GM12878 (cell line): Measurements from ENCODE around the gene LRCH3. TPM values are rescaled to one million over a fixed set of nuclear protein-coding genes. Genes with fewer than 3 reads are reported as not detected.

Source experiments
- ATAC-seq: fragments of 200-7000 bp; cut with Tn5 transposase; 3 replicates; pipeline ENCODE4 v1.9.1; 2020; ENCODE audit warnings: mild to moderate bottlenecking, moderate library complexity
- BruUV-seq: library from RNA; stranded (reverse); fragments of 400-500 nt; replicated peaks from 2 replicates; lab custom pipeline; 2021; lab: Mats Ljungman, UMichigan
- CTCF ChIA-PET: fragments of 300-600 bp; sonication (Branson Sonifier 250); formaldehyde crosslinking; extraction: SDS; loops from one replicate; lab custom pipeline; 2021; ENCODE audit warnings: inconsistent platforms; lab: Yijun Ruan, JAX
- POLR2A ChIA-PET: fragments of 350-600 bp; formaldehyde crosslinking; extraction: SDS; loops from one replicate; lab custom pipeline; 2021; ENCODE audit warnings: inconsistent platforms; lab: Charles Lee
- RAD21 ChIA-PET: fragments of 300-600 bp; sonication (Branson Sonifier 250); formaldehyde crosslinking; loops from one replicate; lab custom pipeline; 2023; ENCODE audit warnings: antibody characterized with exemption; ENCODE audit not compliant: unreplicated experiment; lab: Charles Lee
- SMC1A ChIA-PET: fragments of 300-600 bp; sonication (Branson Sonifier 250); formaldehyde crosslinking; loops from one replicate; lab custom pipeline; 2023; ENCODE audit not compliant: unreplicated experiment, uncharacterized antibody; lab: Charles Lee
- DNase-seq: peaks from one replicate; pipeline ENCODE4 v3.0.0-alpha.2; 2011; ENCODE audit warnings: low read depth, low spot score
- FAIRE-seq: peaks from 3 replicates; lab custom pipeline; 2011; peaks lifted over from hg19 to GRCh38; lab: Jason Lieb, UNC
- H2AFZ ChIP-seq: 2 replicates; pipeline ENCODE4 v1.6.0; 2011; ENCODE audit warnings: low read depth, low read length, control low read depth; ENCODE audit not compliant: control insufficient read depth
- H3K27ac ChIP-seq: 2 replicates; pipeline ENCODE4 v1.5.1; 2011; ENCODE audit warnings: control low read depth; ENCODE audit not compliant: control insufficient read depth, insufficient read depth
- H3K27me3 ChIP-seq, 2 experiments: replicated peaks in 1 of 2; 2 replicates each; pipeline versions ENCODE4 v1.6.0 to v1.6.1; 2011; ENCODE audit warnings: low read length in 1 of 2; ENCODE audit not compliant: control insufficient read depth in 2 of 2, insufficient read depth in 2 of 2
- H3K36me3 ChIP-seq, 2 experiments: 2 replicates each; pipeline ENCODE4 v1.5.1; 2011; ENCODE audit warnings: low read length in 1 of 2; ENCODE audit not compliant: control insufficient read depth in 2 of 2, insufficient read depth in 2 of 2
- H3K4me1 ChIP-seq: 2 replicates; pipeline ENCODE4 v1.6.1; 2011; ENCODE audit warnings: mild to moderate bottlenecking, low read length, moderate library complexity, mixed read lengths; ENCODE audit not compliant: control insufficient read depth, insufficient read depth
- H3K4me2 ChIP-seq: 2 replicates; pipeline ENCODE4 v1.6.0; 2011; ENCODE audit warnings: control low read depth; ENCODE audit not compliant: control insufficient read depth, insufficient read depth
- H3K4me3 ChIP-seq: fragments of 200-600 bp; sonication (generic); 2 replicates; pipeline ENCODE4 v1.5.1; 2016
- H3K79me2 ChIP-seq: 2 replicates; pipeline ENCODE4 v1.6.0; 2011; ENCODE audit warnings: low read length; ENCODE audit not compliant: control insufficient read depth, insufficient read depth
- H3K9ac ChIP-seq: 2 replicates; pipeline ENCODE4 v1.8.0; 2011; ENCODE audit warnings: low read length, control low read depth, mixed read lengths; ENCODE audit not compliant: control insufficient read depth, insufficient read depth
- H3K9me3 ChIP-seq: replicated peaks from 3 replicates; pipeline ENCODE4 v1.5.1; 2011; ENCODE audit warnings: mild to moderate bottlenecking, low read length; ENCODE audit not compliant: control insufficient read depth, insufficient read depth
- H4K20me1 ChIP-seq: 2 replicates; pipeline ENCODE4 v1.6.0; 2011; ENCODE audit not compliant: control insufficient read depth, insufficient read depth
- CEBPB ChIP-seq, 2 experiments: fragments of 150-350 bp in 1 of 2; IDR thresholded peaks; 2 replicates each; pipeline ENCODE4 v1.6.1; 2012 to 2014; ENCODE audit warnings: low read depth in 2 of 2, low read length in 2 of 2, borderline replicate concordance in 1 of 2, inconsistent platforms in 1 of 2
- GABPA ChIP-seq: IDR thresholded peaks from 2 replicates; pipeline ENCODE4 v1.6.1; 2014; ENCODE audit warnings: antibody characterized with exemption, low read depth, mild to moderate bottlenecking, inconsistent platforms
- HSF1 ChIP-seq: fragments of 150-350 bp; IDR thresholded peaks from 2 replicates; pipeline ENCODE4 v1.6.1; 2014; ENCODE audit warnings: mild to moderate bottlenecking, low read depth, low read length
- IKZF1 ChIP-seq: fragments of 450-650 bp; conservative IDR thresholded peaks from 2 replicates; pipeline ENCODE4 v1.6.1; 2017; ENCODE audit warnings: antibody characterized with exemption, mild to moderate bottlenecking
- IRF4 ChIP-seq: IDR thresholded peaks from 2 replicates; pipeline ENCODE4 v1.6.1; 2011; ENCODE audit warnings: low read depth, low read length
- MTA2 ChIP-seq: fragments of 450-650 bp; IDR thresholded peaks from 2 replicates; pipeline ENCODE4 v1.6.1; 2016; ENCODE audit warnings: low read depth, mild to moderate bottlenecking, moderate library complexity
- MYB ChIP-seq: fragments of 150-350 bp; IDR thresholded peaks from 2 replicates; pipeline ENCODE4 v1.6.1; 2014; ENCODE audit warnings: mild to moderate bottlenecking, low read depth, low read length, borderline replicate concordance
- NFIC ChIP-seq: IDR thresholded peaks from 2 replicates; pipeline ENCODE4 v1.6.1; 2012; ENCODE audit warnings: low read depth, mild to moderate bottlenecking, inconsistent platforms, low read length, moderate library complexity
- NFXL1 ChIP-seq: fragments of 450-650 bp; IDR thresholded peaks from 2 replicates; pipeline ENCODE4 v1.6.1; 2017; ENCODE audit warnings: antibody characterized with exemption, mild to moderate bottlenecking, borderline replicate concordance
- NFYA ChIP-seq: IDR thresholded peaks from 2 replicates; pipeline ENCODE4 v1.6.1; 2011; ENCODE audit warnings: low read depth, mild to moderate bottlenecking, low read length, improper control_type of control experiment, borderline replicate concordance
- PML ChIP-seq: IDR thresholded peaks from 2 replicates; pipeline ENCODE4 v1.6.1; 2012; ENCODE audit warnings: low read length, inconsistent platforms
- RELB ChIP-seq: fragments of 450-650 bp; IDR thresholded peaks from 2 replicates; pipeline ENCODE4 v1.6.1; 2017; ENCODE audit warnings: low read depth, mild to moderate bottlenecking, moderate library complexity
- SIN3A ChIP-seq: IDR thresholded peaks from 2 replicates; pipeline ENCODE4 v1.6.1; 2012; ENCODE audit warnings: low read depth, low read length, improper control_type of control experiment
- SKIL ChIP-seq: fragments of 450-650 bp; IDR thresholded peaks from 2 replicates; pipeline ENCODE4 v1.6.1; 2017; ENCODE audit warnings: mild to moderate bottlenecking, low read depth, inconsistent platforms; ENCODE audit not compliant: poor library complexity, severe bottlenecking
- TCF3 ChIP-seq: IDR thresholded peaks from 2 replicates; pipeline ENCODE4 v1.6.1; 2012; ENCODE audit warnings: low read depth, mild to moderate bottlenecking, low read length, borderline replicate concordance; ENCODE audit not compliant: insufficient read depth
- USF2 ChIP-seq: IDR thresholded peaks from 2 replicates; pipeline ENCODE4 v1.6.1; 2011; ENCODE audit warnings: low read depth, low read length, improper control_type of control experiment, borderline replicate concordance
- WGBS: methylation state at CpG from one replicate; pipeline ENCODE4 v1.1.6; 2016; ENCODE audit warnings: low lambda C conversion rate; ENCODE audit not compliant: insufficient replicate concordance, insufficient coverage; ENCODE audit errors: missing lambda C conversion rate; 5-methylcytosine and 5-hydroxymethylcytosine counted together
- in situ Hi-C: fragments of 300-500 bp; cut with MboI; formaldehyde crosslinking; loops from 9 replicates; pipeline ENCODE4 v1.14.3; 2018; ENCODE audit warnings: mixed read lengths
- intact Hi-C: fragments of 100-400 bp; cut with micrococcal nuclease; formaldehyde crosslinking; loops from one replicate; pipeline ENCODE4 v1.14.2; 2022; ENCODE audit not compliant: unreplicated experiment
- polyA plus RNA-seq, 11 experiments: library from polyadenylated mRNA; depleted of rRNA in 4 of 11; unstranded in 6 of 11; stranded (reverse) in 5 of 11; fragments of >200 nt; fragmentation: Nextera tagmentation in 4 of 11; fragmentation: Illumina TruSeq in 1 of 11; extraction: Ambion mirVana in 4 of 11; extraction: Trizol in 1 of 11; gene quantifications; 1 replicate in 1 of 11; 2 replicates in 10 of 11; pipeline versions ENCODE4 v1.2.1 to v1.2.3, GENCODE V29; 2011 to 2016; ENCODE audit warnings: inconsistent platforms in 2 of 11, missing spikeins in 2 of 11, low read depth in 1 of 11
- total RNA-seq, 4 experiments: library from RNA; depleted of rRNA in 3 of 4; stranded (reverse); fragments of >200 nt in 3 of 4; fragmentation: Illumina TruSeq in 1 of 4; extraction: Trizol in 1 of 4; gene quantifications; 2 replicates each; pipeline versions ENCODE4 v1.2.1 to v1.2.3, GENCODE V29; 2013 to 2021

LRCH3 gene
- total and polyA plus RNA-seq, 10 of the 15 experiments (the other 5 are each of a cell fraction or from before 2014, with no cell fraction given), result 3.9 to 136 (median 40.6) TPM

GRCh38 chr3:197833930-197834715 lies 43.1 kb downstream of the LRCH3 start:
- peak overlapping the region; percentile 1; the same call in 1 of the 2 replicates for H2AFZ ChIP-seq
- peak overlapping the region; percentile 72 for H3K27ac ChIP-seq
- peak; percentile 92 for FAIRE-seq
- H3K79me2 ChIP-seq, result no peaks in the 10 kb centered on the region
- peak overlapping the region; percentile 15; the same call in 1 of the 2 replicates for H3K4me3 ChIP-seq
- no peaks in the 10 kb centered on the region for H3K9me3 ChIP-seq
- peak; percentile 82 for ATAC-seq
- ChIA-PET CTCF (interaction anchor here (0.7 to 2.9 kb wide), 6 partner anchors 12 to 73 kb away, joined by 3 to 8 read pairs (median 3); no protein-coding TSS in a partner anchor), SMC1A (interaction anchor here (0.6 to 1.2 kb wide), 4 partner anchors 14 to 98 kb away, joined by 3 to 5 read pairs (median 4); partner anchors contain the start of gene RUBCN), POLR2A (interaction anchor here (0.8 kb wide), 1 partner anchor 13 kb away, joined by 3 read pairs; no protein-coding TSS in a partner anchor), RAD21 (no interaction called here)
- H3K27me3 ChIP-seq, result no peaks in the 10 kb centered on the region
- H3K36me3 ChIP-seq, result peaks cover 1 to 20% of the 10 kb centered on the region in 2 experiments; a peak in 3 of 4 replicates
- peaks cover 10% of the 10 kb centered on the region for H3K4me1 ChIP-seq
- TSS peak; percentile 16 for BruUV-seq
- DNase-seq, result no peak
- H3K4me2 ChIP-seq, result peak overlapping the region; percentile 73
- no peaks in the 10 kb centered on the region for H4K20me1 ChIP-seq
- in situ Hi-C loops, result no loop called here
- H3K9ac ChIP-seq, result 0 out of 2 replicates have a peak overlapping the region, but pooled peaks have one; percentile 4
- 1% methylated on average over 8 of the region's 8 CpGs for WGBS
- intact Hi-C loops, result loop anchor here (2.0 kb wide), 1 partner anchor 43 kb away; the partner anchor contains the start of gene LRCH3
- TF ChIP-seq NFXL1 (no peak), PML (peak; percentile 25; the same call in 1 of the 2 replicates), IRF4 (peak; percentile 68; the same call in 1 of the 2 replicates), MYB (no peak), RELB (peak; percentile 40; the same call in 1 of the 2 replicates), SIN3A (no peak), NFIC (peak; percentile 97), HSF1 (no peak), IKZF1 (0 out of 2 replicates have a peak, but pooled peaks have one; percentile 32), SKIL (peak; percentile 16), NFYA (no peak), USF2 (no peak), TCF3 (0 out of 2 replicates have a peak, but pooled peaks have one; percentile 43), MTA2 (no peak), GABPA (no peak), CEBPB (IDR thresholded peaks at IDR 0.05; ENCODE audit: borderline replicate concordance in 1 of 2, low read depth in 2 of 2, low read length in 2 of 2) (no peak)
